Activated T-cell treated with anti-CD3 and anti-CD28 coated beads, Interleukin-2, amount 50 U/mL, for 1 hour (primary cell): ENCODE results near the gene ZAR1.
"Not testable (repeated sequence)": the region's sequence is repeated elsewhere in the genome, so short reads cannot be mapped to it uniquely, and the experiment has no call there.

ENCODE experiments used
- DNase-seq: peaks from one replicate; pipeline ENCODE4 v3.0.0-alpha.2; 2020

The ZAR1 gene, protein sequence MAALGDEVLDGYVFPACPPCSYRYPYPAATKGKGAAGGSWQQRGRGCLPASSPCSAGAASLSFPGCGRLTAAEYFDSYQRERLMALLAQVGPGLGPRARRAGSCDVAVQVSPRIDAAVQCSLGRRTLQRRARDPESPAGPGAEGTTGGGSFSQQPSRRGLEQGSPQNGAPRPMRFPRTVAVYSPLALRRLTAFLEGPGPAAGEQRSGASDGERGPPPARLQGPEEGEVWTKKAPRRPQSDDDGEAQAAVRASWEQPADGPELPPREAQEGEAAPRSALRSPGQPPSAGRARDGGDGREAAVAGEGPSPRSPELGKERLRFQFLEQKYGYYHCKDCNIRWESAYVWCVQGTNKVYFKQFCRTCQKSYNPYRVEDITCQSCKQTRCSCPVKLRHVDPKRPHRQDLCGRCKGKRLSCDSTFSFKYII

DNA sequence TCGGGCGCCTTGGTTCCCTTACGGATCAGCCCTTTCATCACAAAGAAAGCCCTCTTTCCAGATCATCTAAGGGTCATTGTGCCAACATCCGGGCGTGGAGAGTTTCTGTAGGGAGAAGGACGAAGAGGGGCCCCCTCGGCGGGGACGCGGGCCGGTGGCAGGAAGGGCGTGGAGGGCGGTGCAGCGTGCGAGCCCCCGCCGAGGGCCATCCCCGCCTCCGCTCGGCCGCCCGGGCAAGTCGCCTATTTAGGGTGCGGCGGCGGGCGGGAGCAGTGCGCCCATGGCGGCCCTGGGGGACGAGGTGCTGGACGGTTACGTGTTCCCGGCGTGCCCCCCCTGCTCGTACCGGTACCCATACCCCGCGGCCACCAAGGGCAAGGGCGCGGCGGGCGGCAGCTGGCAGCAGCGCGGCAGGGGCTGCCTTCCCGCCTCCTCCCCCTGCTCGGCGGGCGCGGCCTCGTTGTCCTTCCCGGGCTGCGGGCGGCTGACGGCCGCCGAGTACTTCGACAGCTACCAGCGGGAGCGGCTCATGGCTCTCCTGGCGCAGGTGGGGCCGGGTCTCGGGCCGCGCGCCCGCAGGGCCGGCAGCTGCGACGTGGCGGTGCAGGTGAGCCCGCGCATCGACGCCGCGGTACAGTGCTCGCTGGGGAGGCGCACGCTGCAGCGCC lies at the start of gene ZAR1:
TSS of gene ZAR1 (plus strand) at position 241 of the 668 bp plus-strand sequence. CDS start at position 281, 40 bp downstream.
- peak; percentile 23 for DNase-seq

DNA sequence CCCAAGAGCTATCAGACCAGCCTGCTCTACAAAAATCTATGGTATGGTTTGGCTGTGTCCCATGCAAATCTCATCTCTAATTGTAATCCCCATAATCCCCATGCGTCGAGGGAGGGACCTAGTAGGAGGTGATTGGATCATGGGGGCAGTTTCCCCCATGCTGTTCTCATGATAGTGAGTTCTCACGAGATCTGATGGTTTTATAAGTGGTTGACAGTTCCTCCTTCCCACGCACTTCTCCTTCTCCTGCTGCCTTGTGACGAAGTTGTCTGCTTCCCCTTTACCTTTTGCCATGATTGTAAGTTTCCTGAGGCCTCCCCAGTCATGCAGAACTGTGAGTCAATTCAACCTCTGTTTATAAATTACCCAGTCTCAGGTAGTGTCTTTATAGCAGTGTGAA lies 49.1 kb upstream of the ZAR1 start:
- DNase-seq = not testable (repeated sequence)

DNA sequence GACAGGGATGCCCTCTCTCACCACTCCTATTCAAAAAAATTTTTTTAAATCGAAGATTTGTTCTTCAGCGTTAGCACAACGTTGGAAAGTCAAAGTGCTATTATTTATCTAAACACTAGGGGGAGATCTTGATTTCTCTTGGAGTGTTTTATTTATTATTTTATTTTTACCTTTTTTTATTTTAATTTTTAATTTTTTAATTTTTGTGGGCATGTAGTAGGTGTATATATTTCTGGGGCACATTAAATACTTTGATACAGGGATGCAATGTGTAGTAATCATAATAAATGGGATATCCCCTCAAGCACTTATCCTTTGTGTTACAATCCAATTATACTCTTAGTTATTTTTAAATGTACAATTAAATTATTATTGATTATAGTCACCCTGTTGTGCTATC lies 44.3 kb upstream of the ZAR1 start:
- DNase-seq = no peak

DNA sequence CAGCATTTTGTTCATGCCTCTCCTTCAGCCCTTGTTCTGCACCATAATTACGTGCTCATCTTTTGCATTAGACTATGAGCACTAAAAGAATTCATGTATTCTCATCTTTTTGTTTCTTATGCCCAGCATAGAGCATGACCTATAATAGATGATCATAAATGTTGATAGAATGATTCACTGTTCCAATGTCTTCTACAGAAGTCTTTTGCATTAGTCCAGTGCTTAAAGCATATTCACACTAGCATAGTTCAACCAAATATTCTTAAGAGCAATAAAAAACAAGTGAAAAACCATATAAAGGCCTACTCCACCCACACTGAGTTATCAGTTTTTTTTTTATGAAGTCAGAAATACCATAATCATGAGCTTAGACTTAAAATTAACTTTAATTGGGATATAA lies 43.4 kb upstream of the ZAR1 start:
- DNase-seq = no peak

DNA sequence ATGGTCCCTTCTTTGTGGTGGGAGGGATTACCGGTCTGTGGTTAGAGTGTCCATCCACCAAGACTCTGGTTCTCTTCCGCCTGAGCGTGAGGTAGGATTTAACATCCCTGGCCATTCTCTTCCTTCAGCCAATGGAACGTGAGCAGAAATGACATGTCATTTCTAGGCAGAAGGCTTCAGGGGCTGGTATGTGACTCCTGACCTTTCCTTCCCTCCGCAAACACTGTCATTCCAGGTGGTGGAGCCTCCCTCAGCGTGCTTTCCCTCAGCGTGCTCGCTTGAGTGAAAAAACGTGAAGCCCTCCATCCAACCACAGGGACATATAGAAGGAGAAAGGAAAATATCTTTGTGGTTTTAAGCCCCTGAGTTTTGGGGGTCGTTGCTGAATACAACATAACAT lies 40.9 kb upstream of the ZAR1 start:
- no peak for DNase-seq

DNA sequence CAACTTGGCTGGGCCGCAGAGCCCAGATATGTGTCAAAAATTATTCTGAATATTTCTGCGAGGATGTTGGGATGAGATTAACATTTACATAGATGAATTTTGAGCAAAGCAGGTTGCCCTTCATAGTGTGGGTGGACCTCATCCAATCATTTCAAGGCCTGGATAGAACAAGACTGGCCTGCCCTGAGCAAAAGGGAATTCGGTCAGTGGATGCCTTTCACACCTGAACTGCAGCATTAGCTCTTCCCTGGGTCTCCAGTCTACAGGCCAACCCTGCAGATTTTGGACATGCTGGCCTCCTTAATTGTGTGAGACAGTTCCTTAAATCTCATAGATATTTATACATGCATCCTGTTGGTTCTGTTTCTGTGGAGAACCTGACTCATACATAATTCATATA lies 39.3 kb upstream of the ZAR1 start:
- no peak for DNase-seq

DNA sequence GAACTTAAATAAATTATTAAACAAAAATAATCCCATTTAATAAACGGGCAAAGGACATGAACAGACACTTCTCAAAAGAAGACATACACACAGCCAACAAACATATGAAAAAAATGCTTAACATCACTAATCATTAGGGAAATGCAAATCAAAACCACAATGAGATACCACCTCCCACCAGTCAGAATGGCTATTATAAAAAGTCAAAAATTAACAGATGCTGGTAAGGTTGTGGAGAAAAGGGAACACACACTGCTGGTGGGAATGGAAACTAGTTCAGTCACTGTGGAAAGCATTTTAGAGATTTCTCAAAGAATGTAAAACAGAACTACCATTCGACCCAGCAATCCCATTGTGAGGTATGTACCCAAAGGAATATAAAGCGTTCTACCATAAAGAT lies 38.4 kb upstream of the ZAR1 start:
- DNase-seq = not testable (repeated sequence)

DNA sequence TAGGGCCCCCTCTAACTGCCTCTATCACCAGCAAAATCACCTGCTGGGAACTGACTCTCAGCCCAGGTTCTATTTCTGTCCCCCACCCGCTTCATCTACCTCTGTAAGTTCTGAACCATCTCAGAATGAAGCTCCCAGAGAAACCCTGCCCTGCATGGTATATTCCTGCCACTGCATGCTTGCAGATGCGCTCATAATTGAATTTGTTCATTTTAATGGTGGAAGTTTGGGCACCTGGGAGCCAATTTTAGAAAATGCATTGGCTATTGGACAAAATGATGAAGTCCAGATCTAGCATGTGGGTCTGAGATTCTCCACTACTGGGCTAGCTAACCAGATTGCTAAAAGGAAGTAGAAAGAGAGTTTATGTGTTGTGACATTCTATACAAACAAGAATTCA lies 35.5 kb upstream of the ZAR1 start:
- DNase-seq = no peak

DNA sequence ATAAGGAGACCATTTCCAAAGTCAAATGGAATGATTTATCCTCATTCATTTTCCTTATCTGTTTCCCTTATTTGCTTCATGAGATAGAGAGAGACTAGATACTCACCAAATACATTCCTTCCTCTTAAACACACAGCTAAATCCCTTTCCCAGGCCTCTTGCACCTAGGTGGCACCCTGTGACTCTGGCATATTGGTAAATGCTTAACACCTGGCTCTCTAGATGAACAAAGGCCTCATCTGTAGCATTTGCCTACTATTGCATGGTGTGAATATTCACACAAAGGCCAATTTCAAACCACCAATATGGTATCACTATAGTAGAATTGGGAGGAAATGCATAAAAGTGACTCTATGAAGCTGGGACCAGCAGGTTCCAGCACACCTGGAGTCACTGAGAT lies 29.1 kb upstream of the ZAR1 start:
- DNase-seq = no peak

DNA sequence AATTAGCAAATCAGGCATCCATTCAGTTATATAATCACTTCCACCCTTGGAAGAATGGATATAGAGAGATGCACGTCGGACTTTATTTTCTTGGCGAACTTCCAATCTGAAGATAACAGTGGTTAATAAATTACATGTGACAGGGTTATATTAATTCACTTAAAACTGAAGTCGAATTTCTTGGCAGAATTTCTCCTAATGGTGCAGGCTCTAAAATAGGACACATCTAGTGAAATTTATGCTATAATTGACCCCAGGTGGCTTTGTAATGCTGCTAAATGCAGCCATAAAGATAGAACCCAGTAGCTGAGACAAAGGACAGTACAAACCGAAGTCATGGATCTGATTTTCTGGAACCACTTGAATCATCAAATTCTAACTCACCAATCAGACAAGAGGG lies 27.7 kb upstream of the ZAR1 start:
- DNase-seq = no peak

DNA sequence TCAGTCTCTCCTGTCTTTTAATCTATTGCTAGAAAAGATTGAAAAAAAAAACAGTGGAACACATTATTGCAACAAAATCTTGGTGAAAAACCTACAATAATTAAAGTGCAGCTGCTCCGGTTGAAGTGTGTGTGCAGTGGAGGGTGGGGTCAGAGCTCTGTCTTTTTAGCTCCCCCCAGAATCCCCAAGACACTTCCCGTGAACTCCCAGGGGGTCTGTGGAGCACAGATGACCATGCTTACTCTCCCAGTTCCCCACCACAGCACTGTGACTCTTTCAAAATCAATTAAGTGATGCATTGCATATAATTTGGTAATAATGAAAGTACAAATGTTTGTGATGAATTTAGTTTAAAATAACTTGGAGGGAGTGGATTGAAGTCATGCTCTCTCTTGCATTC lies 22.6 kb upstream of the ZAR1 start:
- no peak for DNase-seq

DNA sequence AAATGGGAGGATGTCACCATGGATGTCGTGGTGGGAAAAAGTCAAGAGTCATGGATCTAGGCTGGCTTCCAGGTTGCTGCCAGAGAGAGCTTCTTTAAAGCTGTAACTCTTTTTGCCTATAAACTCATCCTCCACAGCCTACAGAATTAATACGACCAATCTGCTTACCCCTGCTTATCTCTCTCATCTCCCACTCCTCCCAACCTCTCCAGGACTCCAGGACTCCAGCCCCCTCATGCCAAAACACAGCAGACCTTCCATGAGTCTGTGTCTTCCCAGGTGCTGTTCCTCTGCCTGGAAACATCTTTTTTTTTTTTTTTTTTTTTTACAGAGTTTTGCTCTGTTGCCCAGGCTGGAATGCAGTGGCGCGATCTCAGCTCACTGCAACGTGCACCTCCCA lies 22.2 kb upstream of the ZAR1 start:
- DNase-seq = no peak

DNA sequence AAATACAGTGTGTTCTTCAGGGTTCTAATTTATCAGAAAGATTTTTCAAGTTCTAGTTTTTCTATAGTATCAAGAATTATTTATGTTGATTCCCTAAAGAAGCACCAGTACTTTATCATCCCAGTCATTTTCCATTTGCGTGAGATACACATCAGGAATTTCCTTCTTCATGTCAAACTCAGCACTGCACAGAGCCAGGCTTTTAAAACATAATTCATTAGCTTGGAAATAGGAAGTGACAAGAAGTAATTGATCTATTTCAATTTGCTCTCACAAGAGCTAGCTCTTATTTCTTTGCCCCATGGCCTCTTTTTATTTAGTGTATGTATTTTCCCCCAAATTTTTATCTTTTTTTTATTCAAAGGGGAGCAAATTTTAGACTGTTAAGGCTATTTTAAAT lies 19.9 kb upstream of the ZAR1 start:
- no peak for DNase-seq

DNA sequence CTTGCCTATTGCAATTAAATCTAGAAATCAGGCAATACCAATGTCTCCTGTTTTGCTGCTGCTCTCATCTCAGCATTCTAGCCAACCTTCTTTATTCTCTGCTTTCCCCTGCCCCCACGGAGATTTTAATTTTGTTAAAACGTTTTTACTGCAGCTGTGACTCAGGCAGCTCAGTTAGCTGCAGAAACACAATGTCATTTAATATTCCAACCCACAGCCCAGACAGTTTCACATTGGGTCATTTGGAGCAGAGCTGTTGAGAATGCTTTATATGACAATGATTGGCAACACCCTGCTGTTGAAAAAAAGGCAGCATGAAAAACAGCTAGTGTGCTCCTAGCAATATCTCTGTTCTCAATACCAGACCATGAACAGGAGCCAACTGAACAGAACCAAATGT lies 19.5 kb upstream of the ZAR1 start:
- no peak for DNase-seq

DNA sequence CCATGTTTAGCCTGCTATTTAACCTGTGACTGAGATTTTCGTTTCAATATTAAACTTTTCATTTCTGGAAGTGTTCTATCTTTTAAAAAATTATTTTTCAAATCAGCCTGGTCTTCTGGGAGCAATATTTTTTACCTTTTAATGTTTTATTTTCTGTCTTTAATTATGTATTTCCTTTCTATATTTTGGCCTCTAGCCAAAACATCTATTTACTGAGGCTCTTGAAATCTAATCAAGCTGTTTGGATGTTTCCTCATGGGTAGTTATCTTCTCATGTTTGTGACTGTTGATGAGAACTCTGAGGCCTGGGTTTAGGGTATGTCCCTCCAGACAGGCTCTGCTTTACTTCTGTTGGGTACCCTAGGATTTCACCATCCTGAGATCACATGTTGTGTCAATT lies 17.3 kb upstream of the ZAR1 start:
- DNase-seq = no peak

DNA sequence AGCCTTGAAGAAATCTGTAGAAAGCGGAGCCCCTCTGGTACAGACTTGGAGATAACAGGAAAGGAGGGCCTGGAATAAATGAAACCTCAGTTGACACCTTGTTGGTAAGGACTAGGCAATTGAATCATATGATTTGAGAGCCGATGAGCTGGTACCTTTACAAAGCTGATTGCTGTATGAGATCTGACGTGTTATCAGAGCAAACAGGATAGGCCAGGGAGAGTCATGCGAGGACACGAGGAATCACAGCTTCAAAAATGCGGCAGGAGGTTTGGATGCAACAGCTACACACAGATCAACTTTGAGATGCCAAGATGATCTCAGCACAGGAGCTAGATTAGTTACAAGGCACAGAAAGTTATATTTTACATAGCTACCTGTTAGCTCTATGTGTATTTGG lies 14.3 kb upstream of the ZAR1 start:
- DNase-seq = no peak

DNA sequence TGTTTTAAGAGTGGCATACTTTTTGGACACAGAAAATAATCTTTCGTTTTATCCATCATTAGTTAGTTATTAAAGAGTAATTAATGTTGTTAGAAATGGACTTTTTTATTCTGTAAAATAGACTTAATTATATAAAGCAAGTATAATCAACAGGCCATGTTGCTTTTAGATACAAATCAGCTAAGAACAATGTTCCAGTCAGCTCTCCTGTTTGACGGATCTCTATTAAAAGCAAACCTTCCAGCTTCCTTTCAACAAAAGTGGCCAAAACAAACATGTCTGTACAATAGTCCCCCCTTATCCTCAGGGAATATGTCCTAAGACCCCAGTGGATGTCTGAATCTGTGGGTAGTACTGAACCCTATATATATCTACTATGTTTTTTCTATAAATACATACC lies 11.8 kb upstream of the ZAR1 start:
- no peak for DNase-seq

DNA sequence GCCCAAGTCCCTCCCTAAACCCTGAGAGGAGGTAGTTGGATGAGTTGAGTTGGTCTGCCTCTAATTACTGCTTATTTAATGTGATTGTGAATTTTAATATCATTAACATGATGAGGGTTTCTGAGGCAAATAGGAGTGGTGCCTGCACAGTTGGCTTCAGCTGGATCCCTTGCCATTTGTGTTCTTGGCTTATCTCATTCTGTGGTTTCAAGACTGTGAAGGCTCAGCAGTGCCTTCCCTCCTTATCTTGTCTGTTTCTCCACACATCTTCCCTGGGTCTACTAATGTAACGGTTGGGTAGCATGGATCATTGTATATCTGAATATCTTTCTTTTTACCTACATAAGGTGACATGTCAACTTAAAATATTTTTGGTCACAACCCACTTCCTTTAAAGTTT lies 8.5 kb upstream of the ZAR1 start:
- DNase-seq = no peak

DNA sequence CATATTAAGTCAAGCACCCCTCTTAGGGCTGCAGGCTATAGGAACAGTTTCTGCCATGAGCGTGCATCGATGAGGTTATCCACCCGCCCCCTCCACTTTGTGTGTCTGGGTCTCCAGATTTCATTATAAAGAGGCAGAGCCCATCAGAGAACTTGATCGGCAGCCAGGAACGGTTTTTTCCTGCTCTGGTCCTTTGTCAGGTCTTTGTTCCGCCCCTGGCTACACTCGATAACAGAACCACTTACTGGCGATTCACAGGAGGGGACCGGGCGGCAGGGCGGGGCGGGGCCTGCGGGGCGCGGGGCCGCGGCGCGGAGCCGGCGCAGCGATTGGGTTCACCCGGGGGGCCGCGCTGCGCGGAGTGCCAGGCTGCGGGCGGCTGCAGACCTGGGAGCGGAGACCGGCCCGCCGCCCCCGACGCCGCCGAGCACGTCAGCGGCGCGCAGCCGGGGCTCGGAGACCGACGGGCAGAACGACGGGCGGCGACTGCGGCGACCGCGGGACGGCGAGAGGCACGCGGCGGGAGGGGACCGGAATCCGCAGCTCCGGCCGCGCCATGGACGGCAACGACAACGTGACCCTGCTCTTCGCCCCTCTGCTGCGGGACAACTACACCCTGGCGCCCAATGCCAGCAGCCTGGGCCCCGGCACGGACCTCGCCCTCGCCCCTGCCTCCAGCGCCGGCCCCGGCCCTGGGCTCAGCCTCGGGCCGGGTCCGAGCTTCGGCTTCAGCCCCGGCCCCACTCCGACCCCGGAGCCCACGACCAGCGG lies 6.9 kb upstream of the ZAR1 start, which contains the start of gene SLC10A4:
TSS of gene SLC10A4 (plus strand) at position 338 of the 771 bp plus-strand sequence. CDS start at position 557, 219 bp downstream.
- peak; percentile 29 for DNase-seq

DNA sequence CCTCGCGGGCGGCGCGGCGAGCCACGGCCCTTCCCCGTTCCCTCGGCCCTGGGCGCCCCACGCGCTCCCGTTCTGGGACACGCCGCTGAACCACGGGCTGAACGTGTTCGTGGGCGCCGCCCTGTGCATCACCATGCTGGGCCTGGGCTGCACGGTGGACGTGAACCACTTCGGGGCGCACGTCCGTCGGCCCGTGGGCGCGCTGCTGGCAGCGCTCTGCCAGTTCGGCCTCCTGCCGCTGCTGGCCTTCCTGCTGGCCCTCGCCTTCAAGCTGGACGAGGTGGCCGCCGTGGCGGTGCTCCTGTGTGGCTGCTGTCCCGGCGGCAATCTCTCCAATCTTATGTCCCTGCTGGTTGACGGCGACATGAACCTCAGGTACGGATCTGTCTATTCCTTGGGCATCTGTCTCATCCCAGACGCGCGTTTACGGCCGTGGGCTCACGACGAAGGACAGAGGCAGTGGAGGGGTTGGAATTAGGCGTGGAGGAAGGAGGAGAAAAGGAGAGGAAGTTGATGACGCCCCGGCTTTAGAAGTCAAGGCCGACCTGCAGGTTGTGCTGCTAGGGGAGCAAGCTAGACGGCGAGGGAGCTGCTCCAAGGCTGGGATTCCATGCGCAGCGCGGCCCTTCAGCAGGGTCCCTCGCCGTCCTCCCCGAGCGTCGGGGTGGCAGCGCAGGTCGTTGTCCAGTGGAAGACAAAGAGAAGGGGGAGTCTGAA lies 6.1 kb upstream of the ZAR1 start:
- DNase-seq = peak; percentile 26

DNA sequence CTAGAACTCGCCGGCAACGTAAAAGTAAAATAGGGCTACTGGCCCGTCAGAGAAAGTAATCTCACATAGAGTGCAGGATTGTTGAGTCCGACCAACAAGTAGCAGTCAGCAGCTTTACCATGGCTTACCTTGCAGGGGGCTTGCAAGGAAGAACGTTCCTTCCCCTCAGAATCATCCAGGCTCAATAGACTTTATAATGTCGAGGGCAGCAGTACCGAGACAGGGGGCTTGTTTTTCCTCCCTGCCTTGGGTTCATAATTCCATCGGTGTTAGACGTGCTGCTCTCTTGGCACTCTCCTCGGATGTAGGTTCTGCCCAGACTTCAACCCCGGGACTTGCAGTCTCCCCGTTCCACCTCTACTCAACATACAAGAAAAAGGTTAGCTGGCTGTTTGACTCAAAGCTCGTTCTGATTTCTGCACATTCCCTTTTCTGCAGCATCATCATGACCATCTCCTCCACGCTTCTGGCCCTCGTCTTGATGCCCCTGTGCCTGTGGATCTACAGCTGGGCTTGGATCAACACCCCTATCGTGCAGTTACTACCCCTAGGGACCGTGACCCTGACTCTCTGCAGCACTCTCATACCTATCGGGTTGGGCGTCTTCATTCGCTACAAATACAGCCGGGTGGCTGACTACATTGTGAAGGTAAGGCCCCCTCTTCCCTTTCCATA lies 5.4 kb upstream of the ZAR1 start:
- DNase-seq = no peak

DNA sequence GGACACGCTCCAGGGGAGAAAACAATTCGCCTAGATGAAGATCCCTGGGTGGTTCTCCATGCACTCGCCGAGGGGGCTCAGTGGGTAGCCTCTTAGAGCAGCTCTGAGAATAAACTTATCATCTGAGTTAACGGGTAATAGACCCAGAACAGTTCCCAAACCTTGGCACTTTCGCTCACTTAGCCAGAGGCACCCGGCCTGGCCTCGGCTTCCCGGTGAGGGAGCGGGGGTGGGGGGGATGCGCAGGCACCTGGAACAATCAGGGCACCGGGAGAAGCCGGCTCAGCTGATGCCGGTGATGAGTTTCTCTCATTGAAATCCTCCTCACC lies 405 bp upstream of the ZAR1 start:
- no peak for DNase-seq
